Neutrophil (primary cell): ENCODE results near the gene NOXA1.

Experiments
- H3K27ac ChIP-seq: fragments of 200-600 bp; sonication (generic); 2 replicates; pipeline ENCODE4 v1.5.1; 2016; ENCODE audit warnings: mild to moderate bottlenecking, moderate library complexity
- H3K27me3 ChIP-seq: fragments of 200-600 bp; sonication (generic); 2 replicates; pipeline ENCODE4 v1.6.0; 2016; ENCODE audit warnings: mild to moderate bottlenecking
- H3K36me3 ChIP-seq: fragments of 200-600 bp; sonication (generic); 2 replicates; pipeline ENCODE4 v1.5.1; 2017
- H3K4me1 ChIP-seq, 2 experiments: fragments of 200-600 bp in 1 of 2; sonication (generic) in 1 of 2; 1 replicate in 1 of 2; 2 replicates in 1 of 2; pipeline versions ENCODE4 v1.5.1 to v1.6.1; 2013 to 2016; ENCODE audit warnings: low read depth in 1 of 2, low read length in 1 of 2, mild to moderate bottlenecking in 1 of 2, moderate library complexity in 1 of 2; ENCODE audit not compliant: control insufficient read depth in 1 of 2, insufficient read depth in 1 of 2
- H3K4me3 ChIP-seq, 2 experiments: fragments of 200-600 bp in 1 of 2; sonication (generic) in 1 of 2; 1 replicate in 1 of 2; 2 replicates in 1 of 2; pipeline ENCODE4 v1.5.1; 2013 to 2016; ENCODE audit warnings: low read depth in 1 of 2, low read length in 1 of 2, mild to moderate bottlenecking in 1 of 2, moderate library complexity in 1 of 2
- H3K9me3 ChIP-seq: fragments of 200-600 bp; sonication (generic); 2 replicates; pipeline ENCODE4 v1.5.1; 2016
- TF ChIP-seq, protein P1 (sequence below): fragments of 200-600 bp; sonication (generic); IDR thresholded peaks from 2 replicates; pipeline ENCODE4 v1.5.1; 2016; ENCODE audit warnings: antibody characterized with exemption

The NOXA1 gene

DNA sequence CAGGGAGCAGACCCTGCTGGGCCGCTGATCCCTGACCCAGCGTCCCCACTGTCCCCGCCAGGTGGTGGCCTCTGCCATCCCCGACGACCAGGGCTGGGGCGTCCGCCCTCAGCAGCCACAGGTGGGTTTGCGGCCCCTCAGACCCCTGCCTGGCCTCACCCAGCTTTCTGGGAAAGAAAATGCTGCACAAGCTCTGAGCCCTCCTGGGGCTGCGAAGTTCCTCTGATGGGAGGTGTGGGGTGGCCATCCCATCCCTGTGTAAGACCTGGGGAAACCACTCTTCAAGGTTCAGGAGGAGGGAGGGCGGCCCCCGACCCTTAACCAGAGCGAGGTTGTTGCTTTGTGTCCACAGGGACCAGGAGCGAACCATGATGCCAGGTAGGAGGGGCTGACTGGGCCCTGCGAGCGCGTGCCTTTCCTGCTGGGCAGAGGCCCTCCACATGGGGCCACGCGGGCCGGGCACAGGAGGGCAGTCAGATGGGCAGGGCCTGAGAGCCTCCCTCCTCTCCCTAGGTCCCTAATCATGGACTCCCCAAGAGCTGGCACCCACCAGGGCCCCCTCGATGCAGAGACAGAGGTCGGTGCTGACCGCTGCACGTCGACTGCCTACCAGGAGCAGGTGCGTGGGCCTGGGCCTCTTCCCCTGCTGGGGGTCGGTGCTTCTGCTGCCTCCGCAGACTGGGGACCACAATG lies 7.7 kb downstream of the NOXA1 start:
- H3K27ac ChIP-seq, result no peak overlapping the region
- no peaks in the 10 kb centered on the region for H3K4me1 ChIP-seq
- no peak overlapping the region for H3K4me3 ChIP-seq
- TF ChIP-seq, protein P1, sequence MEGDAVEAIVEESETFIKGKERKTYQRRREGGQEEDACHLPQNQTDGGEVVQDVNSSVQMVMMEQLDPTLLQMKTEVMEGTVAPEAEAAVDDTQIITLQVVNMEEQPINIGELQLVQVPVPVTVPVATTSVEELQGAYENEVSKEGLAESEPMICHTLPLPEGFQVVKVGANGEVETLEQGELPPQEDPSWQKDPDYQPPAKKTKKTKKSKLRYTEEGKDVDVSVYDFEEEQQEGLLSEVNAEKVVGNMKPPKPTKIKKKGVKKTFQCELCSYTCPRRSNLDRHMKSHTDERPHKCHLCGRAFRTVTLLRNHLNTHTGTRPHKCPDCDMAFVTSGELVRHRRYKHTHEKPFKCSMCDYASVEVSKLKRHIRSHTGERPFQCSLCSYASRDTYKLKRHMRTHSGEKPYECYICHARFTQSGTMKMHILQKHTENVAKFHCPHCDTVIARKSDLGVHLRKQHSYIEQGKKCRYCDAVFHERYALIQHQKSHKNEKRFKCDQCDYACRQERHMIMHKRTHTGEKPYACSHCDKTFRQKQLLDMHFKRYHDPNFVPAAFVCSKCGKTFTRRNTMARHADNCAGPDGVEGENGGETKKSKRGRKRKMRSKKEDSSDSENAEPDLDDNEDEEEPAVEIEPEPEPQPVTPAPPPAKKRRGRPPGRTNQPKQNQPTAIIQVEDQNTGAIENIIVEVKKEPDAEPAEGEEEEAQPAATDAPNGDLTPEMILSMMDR, result no peak
- no peaks in the 10 kb centered on the region for H3K9me3 ChIP-seq
- H3K27me3 ChIP-seq, result peaks cover 11% of the 10 kb centered on the region
- no peaks in the 10 kb centered on the region for H3K36me3 ChIP-seq

DNA sequence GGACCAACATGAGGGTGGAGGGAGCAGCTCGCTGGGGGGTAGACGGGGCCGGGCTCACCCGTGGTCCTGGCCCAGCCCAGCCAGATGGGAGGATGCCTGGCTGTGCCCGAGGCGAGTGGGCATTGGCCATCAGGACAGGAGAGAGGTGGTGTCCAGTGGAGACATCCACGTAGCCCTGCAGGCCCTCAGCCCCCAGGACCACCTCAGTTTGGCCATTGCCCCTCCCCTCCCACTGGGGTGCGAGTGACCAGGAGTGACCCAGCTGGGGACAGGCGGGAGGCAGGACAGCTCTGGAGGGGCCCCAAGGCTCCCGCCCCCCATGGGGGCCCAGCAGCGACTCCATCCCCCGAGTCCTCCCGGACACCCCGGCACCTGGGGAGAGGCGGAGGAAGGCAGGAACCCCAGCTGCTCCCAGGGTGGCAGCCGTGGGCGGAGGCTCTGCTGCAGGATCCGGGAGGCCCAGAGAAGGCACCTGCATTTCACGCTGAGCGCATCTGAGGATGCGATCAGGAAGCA lies 8.3 kb downstream of the NOXA1 start:
- H3K9me3 ChIP-seq, result no peaks in the 10 kb centered on the region
- H3K4me1 ChIP-seq, result no peaks in the 10 kb centered on the region
- no peak overlapping the region for H3K4me3 ChIP-seq
- TF ChIP-seq, protein P1, result no peak
- H3K27ac ChIP-seq, result no peak overlapping the region
- peaks cover 11% of the 10 kb centered on the region for H3K27me3 ChIP-seq
- no peaks in the 10 kb centered on the region for H3K36me3 ChIP-seq

DNA sequence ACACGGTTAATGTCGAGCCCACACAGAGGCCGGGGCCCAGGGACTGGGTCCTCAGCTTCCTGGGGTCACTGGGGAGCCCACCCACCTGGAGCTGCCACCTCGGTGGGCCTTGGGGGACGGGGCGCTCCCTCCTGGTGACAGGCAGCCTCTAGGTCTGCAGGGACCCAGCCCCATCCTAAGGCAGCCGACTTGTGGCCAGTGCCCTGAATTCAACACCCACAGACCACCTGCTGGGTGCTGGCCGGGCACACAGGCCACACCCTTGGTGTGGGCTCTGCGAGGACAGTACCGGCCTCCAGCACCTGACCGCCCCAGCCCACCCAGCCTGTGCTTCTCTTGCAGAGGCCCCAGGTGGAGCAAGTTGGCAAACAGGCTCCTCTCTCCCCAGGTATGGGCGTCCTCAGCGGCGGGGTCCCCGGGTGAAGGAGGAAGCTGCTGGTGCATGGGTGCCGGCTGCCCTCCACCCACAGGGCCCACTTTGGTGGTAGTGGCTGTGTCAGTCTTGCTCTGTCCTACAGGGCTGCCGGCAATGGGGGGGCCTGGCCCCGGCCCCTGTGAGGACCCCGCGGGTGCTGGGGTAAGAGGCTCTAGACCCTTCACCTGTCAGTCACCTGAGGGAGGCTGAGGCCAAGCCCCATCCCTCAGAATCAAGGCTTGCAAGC lies 9.6 kb downstream of the NOXA1 start:
- no peaks in the 10 kb centered on the region for H3K36me3 ChIP-seq
- H3K4me1 ChIP-seq, result no peaks in the 10 kb centered on the region
- H3K4me3 ChIP-seq, result no peak overlapping the region
- no peak overlapping the region for H3K27ac ChIP-seq
- TF ChIP-seq, protein P1, result no peak
- no peaks in the 10 kb centered on the region for H3K9me3 ChIP-seq
- H3K27me3 ChIP-seq, result peaks cover 11% of the 10 kb centered on the region

DNA sequence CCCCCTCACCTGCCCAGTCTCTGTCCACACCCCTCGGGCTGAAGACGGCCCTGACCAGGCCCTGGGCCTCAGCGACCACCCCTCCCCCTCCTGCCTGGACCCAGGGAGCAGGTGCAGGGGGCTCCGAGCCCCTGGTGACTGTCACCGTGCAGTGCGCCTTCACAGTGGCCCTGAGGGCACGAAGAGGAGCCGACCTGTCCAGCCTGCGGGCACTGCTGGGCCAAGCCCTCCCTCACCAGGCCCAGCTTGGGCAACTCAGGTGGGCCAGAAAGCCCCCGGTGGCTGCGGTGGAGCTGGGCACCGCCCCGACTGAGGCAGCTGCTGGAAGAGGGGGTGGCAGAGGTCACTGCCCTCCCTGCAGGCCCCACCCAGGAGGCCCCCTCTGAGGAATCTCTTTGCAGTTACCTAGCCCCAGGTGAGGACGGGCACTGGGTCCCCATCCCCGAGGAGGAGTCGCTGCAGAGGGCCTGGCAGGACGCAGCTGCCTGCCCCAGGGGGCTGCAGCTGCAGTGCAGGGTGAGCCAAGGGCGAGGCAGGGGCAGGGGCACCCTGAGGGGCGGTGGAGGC lies 10.2 kb downstream of the NOXA1 start:
- Histone ChIP-seq H3K4me3 (no peak overlapping the region), H3K36me3 (no peaks in the 10 kb centered on the region), H3K27me3 (peaks cover 11% of the 10 kb centered on the region), H3K4me1 (no peaks in the 10 kb centered on the region), H3K9me3 (no peaks in the 10 kb centered on the region), H3K27ac (no peak overlapping the region)
- TF ChIP-seq, protein P1, result no peak

DNA sequence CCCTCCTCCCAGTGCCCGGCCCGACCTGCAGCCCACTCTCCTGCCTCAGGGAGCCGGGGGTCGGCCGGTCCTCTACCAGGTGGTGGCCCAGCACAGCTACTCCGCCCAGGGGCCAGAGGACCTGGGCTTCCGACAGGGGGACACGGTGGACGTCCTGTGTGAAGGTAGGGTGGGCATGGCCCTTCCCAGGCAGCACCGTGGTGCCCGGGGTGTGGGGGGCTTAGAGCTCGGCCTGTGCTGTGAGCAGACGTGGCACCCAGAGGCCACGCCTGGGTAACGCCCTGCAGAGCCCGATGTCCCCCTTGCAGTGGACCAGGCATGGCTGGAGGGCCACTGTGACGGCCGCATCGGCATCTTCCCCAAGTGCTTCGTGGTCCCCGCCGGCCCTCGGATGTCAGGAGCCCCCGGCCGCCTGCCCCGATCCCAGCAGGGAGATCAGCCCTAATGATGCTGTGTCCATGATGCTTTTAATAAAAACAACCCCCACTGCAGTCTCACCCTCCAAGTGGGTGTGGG lies 10.8 kb downstream of the NOXA1 start:
- Histone ChIP-seq H3K4me3 (no peak overlapping the region), H3K36me3 (no peaks in the 10 kb centered on the region), H3K27me3 (peaks cover 11% of the 10 kb centered on the region), H3K9me3 (no peaks in the 10 kb centered on the region), H3K4me1 (no peaks in the 10 kb centered on the region), H3K27ac (no peak overlapping the region)
- TF ChIP-seq, protein P1, result no peak
